NCI-H1048 (cell line): ENCODE measurements around the gene NELFB.
A peak's percentile ranks its signal among the peaks of the same experiment; 100 is the strongest.

ENCODE experiments used
- DNase-seq: peaks from one replicate; lab custom pipeline; 2025; lab: John Stamatoyannopoulos, UW

The NELFB gene

GRCh38 chr9:137223078-137223970 lies 31.8 kb upstream of the NELFB start:
- DNase-seq, result peak; percentile 94

GRCh38 chr9:137224830-137225694 lies 30.1 kb upstream of the NELFB start, which contains the start of gene CYSRT1:
TSS of gene CYSRT1 (plus strand) at chr9:137225174. CDS start at chr9:137225622, 448 bp downstream.
- no peak for DNase-seq

GRCh38 chr9:137225699-137226331 lies 29.3 kb upstream of the NELFB start:
- DNase-seq, result no peak

DNA sequence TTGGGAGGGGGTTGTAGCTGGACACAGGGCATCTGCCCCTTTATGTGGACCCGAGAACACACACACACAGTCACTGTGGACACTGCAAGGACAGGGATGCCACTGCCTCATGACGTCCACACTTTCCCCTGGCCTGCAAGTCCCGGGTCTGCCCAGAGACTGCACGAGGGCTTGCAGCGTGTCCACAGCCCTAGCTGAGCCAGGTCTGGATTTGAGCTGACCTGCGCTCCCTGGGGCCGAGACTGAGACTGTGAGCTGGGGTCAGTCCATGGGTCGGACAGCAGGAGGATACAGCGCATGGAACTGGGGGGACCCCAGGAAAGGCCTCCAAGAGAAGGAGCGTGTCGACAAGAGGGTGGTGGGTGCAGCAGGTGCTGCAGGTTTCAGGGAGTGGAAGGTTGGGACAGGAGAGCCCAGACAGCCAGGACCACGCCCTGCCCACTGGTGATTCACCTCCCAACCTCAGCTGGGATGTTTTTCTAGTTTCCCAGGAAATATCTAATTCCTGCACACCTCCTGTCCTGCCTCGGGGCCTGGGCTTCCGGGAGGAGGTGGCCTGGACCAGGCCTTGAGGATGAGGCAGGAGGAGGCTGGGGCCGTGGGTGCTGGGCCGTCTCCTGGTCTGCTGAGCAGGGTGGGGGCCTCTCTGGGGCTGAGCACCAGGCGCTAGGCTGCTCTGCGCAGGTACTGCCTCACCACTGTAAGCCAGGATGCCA lies 28.6 kb upstream of the NELFB start:
- no peak for DNase-seq

DNA sequence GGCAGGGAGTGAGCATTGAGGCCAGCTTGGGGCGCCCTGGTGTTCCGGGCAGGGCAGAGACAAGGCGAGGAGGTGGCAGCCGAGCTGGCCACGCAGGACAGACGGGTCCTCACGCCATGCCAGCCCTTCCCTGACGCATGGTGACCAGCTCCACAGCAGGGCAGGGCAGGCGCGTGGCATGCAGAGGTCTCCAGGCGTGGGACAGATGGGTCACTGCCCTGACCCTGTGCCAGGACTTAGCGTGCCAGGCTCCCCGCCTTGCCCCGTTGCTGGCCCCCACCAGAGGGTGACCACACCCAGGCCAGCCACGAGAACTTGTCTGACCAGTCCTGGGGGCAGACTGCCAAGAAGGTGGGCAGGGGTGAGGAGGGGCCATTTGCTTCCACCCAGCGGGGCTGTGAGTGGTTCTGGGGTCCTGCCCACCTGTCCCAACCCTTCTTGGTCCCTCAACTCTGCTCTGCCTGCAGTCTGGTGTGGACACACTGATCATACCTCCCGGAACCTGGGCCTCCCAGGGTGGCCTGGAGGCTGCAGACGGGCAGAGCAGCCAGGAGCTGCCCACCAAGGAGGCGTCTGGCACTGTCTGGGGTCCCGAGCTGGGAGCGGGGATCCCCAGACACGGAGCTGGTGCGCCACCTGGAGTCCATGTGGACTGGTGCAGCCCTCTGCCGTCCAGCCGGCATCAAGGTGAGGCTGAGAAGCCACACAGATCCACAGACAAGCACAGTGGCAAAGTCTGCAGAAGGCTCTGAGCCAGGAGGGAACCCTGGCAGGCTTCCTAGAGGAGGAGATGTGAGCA lies 27.9 kb upstream of the NELFB start, which contains the start of gene RNF224:
Gene RNF224 (plus strand): TSS at position 449 of the 799 bp plus-strand sequence. CDS start 834 bp downstream, outside the sequence.
- DNase-seq, result no peak

- DNase-seq, result no peak
These were observed 27.1 kb upstream of the NELFB start for GRCh38 chr9:137227853-137228505.

DNA sequence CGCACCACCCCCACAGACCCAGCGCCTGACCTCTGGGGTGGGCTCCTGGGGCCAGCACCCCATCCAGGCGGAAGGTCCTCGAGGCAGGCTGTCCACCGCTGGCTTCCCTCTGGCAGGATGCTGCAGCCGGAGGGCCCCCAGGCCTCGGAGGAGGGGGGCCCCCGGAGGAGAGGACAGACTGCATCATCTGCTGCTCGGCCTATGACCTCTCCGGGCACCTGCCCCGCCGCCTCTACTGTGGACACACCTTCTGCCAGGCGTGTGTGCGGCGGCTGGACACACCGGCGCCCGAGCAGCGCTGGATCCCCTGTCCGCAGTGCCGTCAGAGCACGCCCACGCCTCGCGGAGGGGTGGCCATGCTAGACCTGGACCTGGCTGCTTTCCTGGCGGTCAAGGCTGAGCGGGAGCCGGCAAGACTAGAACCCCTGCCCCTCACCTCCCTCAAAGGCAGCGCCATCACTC lies 26.6 kb upstream of the NELFB start:
- no peak for DNase-seq

GRCh38 chr9:137228968-137229896 lies 25.9 kb upstream of the NELFB start:
- no peak for DNase-seq

DNA sequence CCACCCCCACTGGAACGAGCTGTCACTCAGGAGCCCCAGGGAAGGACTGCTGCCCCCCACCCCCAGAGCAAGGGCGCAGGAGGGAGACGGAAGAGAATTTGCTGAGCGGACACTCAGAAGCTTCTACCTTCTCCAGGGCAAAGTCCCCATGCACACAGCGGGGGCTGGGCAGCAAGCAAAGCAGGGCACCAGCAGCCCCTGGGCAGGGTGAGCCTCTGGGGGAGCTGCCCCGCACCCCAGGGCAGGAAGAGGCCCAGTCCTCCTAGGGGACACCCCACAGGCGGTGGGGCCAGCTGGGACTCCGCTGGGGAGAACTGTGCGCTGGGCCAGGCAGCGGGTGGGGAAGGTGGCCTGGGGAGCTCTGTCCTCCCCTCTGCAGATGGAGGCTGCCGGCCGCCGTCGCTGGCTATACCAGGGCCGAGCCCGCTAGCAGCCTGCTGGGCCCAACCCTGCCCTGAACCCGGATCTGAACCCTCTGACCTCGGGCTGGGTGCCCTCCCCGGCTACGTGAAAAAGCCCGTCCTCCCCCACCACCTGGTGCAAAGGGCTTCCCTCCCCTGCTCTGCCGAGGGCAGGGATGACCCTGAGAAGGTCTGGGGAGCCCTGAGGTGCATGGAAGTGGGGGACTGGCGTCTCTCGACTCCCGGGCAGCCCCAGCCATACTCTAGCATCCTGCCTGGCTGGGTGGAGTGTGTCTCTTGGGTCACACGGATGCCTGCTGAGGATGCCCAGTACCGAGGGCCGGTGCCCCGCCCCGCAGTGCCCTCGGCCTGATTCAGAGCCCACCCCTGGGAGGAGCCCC lies 25.0 kb upstream of the NELFB start:
- no peak for DNase-seq

GRCh38 chr9:137230705-137231371 lies 24.3 kb upstream of the NELFB start, which contains the start of gene SLC34A3:
TSS of gene SLC34A3 (plus strand) at chr9:137230901. CDS start at chr9:137231703, 802 bp downstream.
- no peak for DNase-seq

DNA sequence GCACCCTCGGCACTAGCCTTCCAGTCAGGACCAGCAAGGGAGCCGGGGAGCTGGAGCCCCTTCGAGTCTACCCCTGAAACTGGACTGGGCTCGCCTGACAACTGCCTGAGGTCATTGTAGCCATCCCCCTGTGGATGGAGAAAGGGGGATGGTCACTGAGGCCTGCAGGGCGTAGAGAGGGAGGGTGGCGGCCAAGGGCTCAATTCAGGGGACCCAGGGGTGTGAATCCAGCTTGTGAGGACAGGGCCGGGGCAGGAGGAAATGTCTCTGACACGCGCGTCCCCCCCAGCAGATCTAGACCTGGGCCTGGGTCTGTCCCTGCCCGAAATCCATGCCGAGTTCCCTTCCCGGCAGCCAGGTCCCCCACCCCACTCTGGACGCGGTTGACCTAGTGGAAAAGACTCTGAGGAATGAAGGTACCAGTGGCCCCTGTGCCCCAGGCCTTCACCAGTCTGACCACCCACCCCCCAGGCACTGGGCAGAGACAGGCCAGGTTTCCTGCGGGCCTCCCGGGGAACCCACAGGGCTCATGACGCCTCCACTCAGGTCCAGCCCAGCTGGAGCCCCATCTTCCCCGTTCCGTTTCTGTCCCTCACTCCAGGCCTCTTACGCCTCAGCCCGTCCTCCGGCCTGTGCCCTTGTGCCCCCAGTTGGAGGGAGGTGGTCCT lies 23.6 kb upstream of the NELFB start:
- no peak for DNase-seq

DNA sequence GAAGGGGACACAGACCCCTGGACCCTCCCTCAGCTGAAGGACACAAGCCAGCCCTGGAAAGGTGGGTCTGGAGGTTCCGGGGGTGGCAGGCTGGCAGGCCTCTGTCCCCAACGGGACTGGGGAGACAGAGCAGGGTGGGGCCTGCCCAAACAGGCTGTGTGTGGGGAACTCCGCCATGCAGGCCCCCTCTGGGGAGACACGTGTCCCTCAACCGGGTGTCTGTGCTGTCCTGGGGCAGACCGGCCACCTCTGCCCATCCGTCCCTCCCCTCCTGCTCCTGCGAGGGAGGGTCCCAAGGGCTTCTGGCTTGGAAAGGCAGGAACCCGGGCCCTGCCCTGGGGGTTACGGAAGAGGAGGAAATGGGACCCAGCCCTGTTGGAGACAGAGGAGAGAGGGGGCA lies 23.0 kb upstream of the NELFB start:
- no peak for DNase-seq

- DNase-seq, result no peak
These were observed 22.6 kb upstream of the NELFB start for GRCh38 chr9:137232510-137232909.

GRCh38 chr9:137233143-137233980 lies 21.8 kb upstream of the NELFB start:
- no peak for DNase-seq

GRCh38 chr9:137234055-137234697 lies 21.0 kb upstream of the NELFB start:
- no peak for DNase-seq
